HAP-1 (cell line): ENCODE data around the gene OR6K2.
"Not testable (repeated sequence)": the region's sequence is repeated elsewhere in the genome, so short reads cannot be mapped to it uniquely, and the experiment has no call there.

ENCODE experiments used
- DNase-seq, 2 experiments: peaks; one replicate each; pipeline ENCODE4 v3.0.0-alpha.2; 2016 to 2020; ENCODE audit warnings: low spot score in 2 of 2
- H3K27me3 ChIP-seq: fragments of 250-450 bp; sonication (Bioruptor Pico); 2 replicates; pipeline ENCODE4 v1.5.1; 2020; ENCODE audit warnings: low read depth, mild to moderate bottlenecking, moderate library complexity
- H3K36me3 ChIP-seq: fragments of 250-450 bp; sonication (Bioruptor Pico); replicated peaks from 2 replicates; pipeline ENCODE4 v1.5.1; 2020; ENCODE audit warnings: mild to moderate bottlenecking
- H3K4me1 ChIP-seq: fragments of 250-450 bp; sonication (Bioruptor Pico); 2 replicates; pipeline ENCODE4 v1.5.1; 2020; ENCODE audit warnings: mild to moderate bottlenecking
- H3K4me3 ChIP-seq: fragments of 250-450 bp; sonication (Bioruptor Pico); 2 replicates; pipeline ENCODE4 v1.5.1; 2020; ENCODE audit warnings: mild to moderate bottlenecking, moderate library complexity
- H3K9me3 ChIP-seq: fragments of 250-450 bp; sonication (Bioruptor Pico); 2 replicates; pipeline ENCODE4 v1.5.1; 2020; ENCODE audit warnings: mild to moderate bottlenecking, moderate library complexity
- in situ Hi-C: fragments of 300-500 bp; cut with MboI; formaldehyde crosslinking; loops from 3 replicates; pipeline ENCODE4 v1.14.3; 2020; ENCODE audit warnings: low sequenced_read_pairs, inconsistent platforms, mixed read lengths

The OR6K2 gene

GRCh38 chr1:158694596-158694995 is 5.9 kb downstream of the OR6K2 start:
- H3K27me3 ChIP-seq = no peaks in the 10 kb centered on the region
- no peaks in the 10 kb centered on the region for H3K36me3 ChIP-seq
- in situ Hi-C loops = no loop called here
- H3K9me3 ChIP-seq = no peaks in the 10 kb centered on the region
- H3K4me1 ChIP-seq = no peaks in the 10 kb centered on the region
- DNase-seq = no peak
- H3K4me3 ChIP-seq = no peak overlapping the region

- Histone ChIP-seq H3K36me3 (no peaks in the 10 kb centered on the region), H3K27me3 (no peaks in the 10 kb centered on the region), H3K9me3 (no peaks in the 10 kb centered on the region), H3K4me1 (no peaks in the 10 kb centered on the region), H3K4me3 (no peak overlapping the region)
- in situ Hi-C loops = no loop called here
- DNase-seq = no peak
These were observed 8.1 kb downstream of the OR6K2 start for GRCh38 chr1:158692356-158692755.

- no peak for DNase-seq
- H3K36me3 ChIP-seq = no peaks in the 10 kb centered on the region
- H3K4me1 ChIP-seq = no peaks in the 10 kb centered on the region
- no peaks in the 10 kb centered on the region for H3K9me3 ChIP-seq
- H3K4me3 ChIP-seq = no peak overlapping the region
- no peaks in the 10 kb centered on the region for H3K27me3 ChIP-seq
- in situ Hi-C loops = no loop called here
These were observed 8.5 kb downstream of the OR6K2 start for GRCh38 chr1:158691907-158692306.

- H3K4me3 ChIP-seq, H3K27me3 ChIP-seq, in situ Hi-C loops, DNase-seq, H3K4me1 ChIP-seq, H3K36me3 ChIP-seq, H3K9me3 ChIP-seq: not testable (repeated sequence)
These were observed 9.3 kb downstream of the OR6K2 start for GRCh38 chr1:158691149-158691548.

GRCh38 chr1:158689875-158690274 is 10.6 kb downstream of the OR6K2 start:
- Histone ChIP-seq H3K9me3 (no peaks in the 10 kb centered on the region), H3K27me3 (no peaks in the 10 kb centered on the region), H3K4me3 (no peak overlapping the region), H3K4me1 (no peaks in the 10 kb centered on the region), H3K36me3 (no peaks in the 10 kb centered on the region)
- DNase-seq = no peak
- in situ Hi-C loops = no loop called here

GRCh38 chr1:158689110-158689509 is 11.3 kb downstream of the OR6K2 start:
- H3K27me3 ChIP-seq = no peaks in the 10 kb centered on the region
- no peak overlapping the region for H3K4me3 ChIP-seq
- no peaks in the 10 kb centered on the region for H3K36me3 ChIP-seq
- DNase-seq = no peak
- H3K9me3 ChIP-seq = no peaks in the 10 kb centered on the region
- in situ Hi-C loops = no loop called here
- no peaks in the 10 kb centered on the region for H3K4me1 ChIP-seq

- DNase-seq, H3K27me3 ChIP-seq, H3K9me3 ChIP-seq, in situ Hi-C loops, H3K36me3 ChIP-seq, H3K4me3 ChIP-seq, H3K4me1 ChIP-seq: not testable (repeated sequence)
These were observed 12.1 kb downstream of the OR6K2 start for GRCh38 chr1:158688343-158688742.

- no peaks in the 10 kb centered on the region for H3K9me3 ChIP-seq
These were observed 13.4 kb downstream of the OR6K2 start for GRCh38 chr1:158687037-158687436.

GRCh38 chr1:158686111-158687009 is 14.1 kb downstream of the OR6K2 start, which contains the start of gene SPTA1:
Gene SPTA1, minus strand, starts transcription at chr1:158686715. Its CDS starts 198 bp downstream, at chr1:158686517.
- no peak for DNase-seq
- Histone ChIP-seq H3K27me3 (no peaks in the 10 kb centered on the region), H3K9me3 (no peaks in the 10 kb centered on the region), H3K4me1 (no peaks in the 10 kb centered on the region), H3K4me3 (no peak within 1 kb of the TSS), H3K36me3 (no peaks in the 10 kb centered on the region)
- in situ Hi-C loops = no loop called here

More at GRCh38 chr1:158687037-158687436, 13.4 kb downstream of the OR6K2 start:
- in situ Hi-C loops = no loop called here
- Histone ChIP-seq H3K4me3 (no peak overlapping the region), H3K36me3 (no peaks in the 10 kb centered on the region), H3K4me1 (no peaks in the 10 kb centered on the region), H3K27me3 (no peaks in the 10 kb centered on the region)
- DNase-seq = no peak

- no peaks in the 10 kb centered on the region for H3K9me3 ChIP-seq
These were observed 15.4 kb downstream of the OR6K2 start for GRCh38 chr1:158685085-158685484.

GRCh38 chr1:158681606-158682005 is 18.8 kb downstream of the OR6K2 start:
- in situ Hi-C loops = no loop called here
- H3K4me1 ChIP-seq = no peaks in the 10 kb centered on the region
- H3K27me3 ChIP-seq = no peaks in the 10 kb centered on the region
- H3K4me3 ChIP-seq = no peak overlapping the region
- no peaks in the 10 kb centered on the region for H3K36me3 ChIP-seq
- DNase-seq = no peak
- no peaks in the 10 kb centered on the region for H3K9me3 ChIP-seq

More at GRCh38 chr1:158685085-158685484, 15.4 kb downstream of the OR6K2 start:
- Histone ChIP-seq H3K4me3 (no peak overlapping the region), H3K27me3 (no peaks in the 10 kb centered on the region), H3K36me3 (no peaks in the 10 kb centered on the region), H3K4me1 (no peaks in the 10 kb centered on the region)
- in situ Hi-C loops = no loop called here
- no peak for DNase-seq

- in situ Hi-C loops = no loop called here
- Histone ChIP-seq H3K9me3 (no peaks in the 10 kb centered on the region), H3K27me3 (no peaks in the 10 kb centered on the region), H3K4me1 (no peaks in the 10 kb centered on the region), H3K36me3 (no peaks in the 10 kb centered on the region), H3K4me3 (no peak overlapping the region)
- no peak for DNase-seq
These were observed 21.2 kb downstream of the OR6K2 start for GRCh38 chr1:158679289-158679688.

GRCh38 chr1:158675563-158676323 is 24.7 kb downstream of the OR6K2 start:
- DNase-seq = no peak

GRCh38 chr1:158674302-158674701 is 26.1 kb downstream of the OR6K2 start:
- H3K36me3 ChIP-seq = no peaks in the 10 kb centered on the region
- no peak overlapping the region for H3K4me3 ChIP-seq
- H3K4me1 ChIP-seq = no peaks in the 10 kb centered on the region
- no peak for DNase-seq
- no peaks in the 10 kb centered on the region for H3K27me3 ChIP-seq
- no peaks in the 10 kb centered on the region for H3K9me3 ChIP-seq
- in situ Hi-C loops = no loop called here

More at GRCh38 chr1:158675563-158676323, 24.7 kb downstream of the OR6K2 start:
- no peaks in the 10 kb centered on the region for H3K9me3 ChIP-seq
- H3K27me3 ChIP-seq = no peaks in the 10 kb centered on the region
- H3K36me3 ChIP-seq = no peaks in the 10 kb centered on the region
- in situ Hi-C loops = no loop called here
- no peak overlapping the region for H3K4me3 ChIP-seq
- H3K4me1 ChIP-seq = no peaks in the 10 kb centered on the region
